ENCODE measurements around the gene COMP. TPM values are rescaled to one million over a fixed set of nuclear protein-coding genes. Genes with fewer than 3 reads are reported as not detected.

Gene COMP
- total RNA-seq, 1 experiment from 2014 or later, result not detected

- Histone ChIP-seq H3K4me2 (no peak overlapping the region), H3K9me2 (ENCODE audit: insufficient read depth) (no peaks in the 10 kb centered on the region), H3K27ac (no peak overlapping the region), H3K27me3 (ENCODE audit: insufficient read depth, low read depth) (no peaks in the 10 kb centered on the region), H4K20me1 (ENCODE audit: insufficient read depth) (no peaks in the 10 kb centered on the region; the same call in 1 of the 2 replicates), H3K36me3 (ENCODE audit: low read depth) (no peaks in the 10 kb centered on the region), H3K79me2 (ENCODE audit: low read depth) (no peaks in the 10 kb centered on the region), H3K9me3 (ENCODE audit: insufficient read depth, low read depth) (no peaks in the 10 kb centered on the region), H3K4me1 (replicated peaks; ENCODE audit: insufficient read depth) (no peaks in the 10 kb centered on the region), H3F3A (ENCODE audit: insufficient read depth, low read depth) (peaks cover 19% of the 10 kb centered on the region), H3K4me3 (no peak overlapping the region), H2AFZ (no peak overlapping the region)
- intact Hi-C loops (cut with micrococcal nuclease; ENCODE audit: unreplicated experiment), result no loop called here
- no peak for DNase-seq
- ChIA-PET POLR2A (ENCODE audit: unreplicated experiment) (interaction anchor here (0.5 kb wide), 1 partner anchor 1208 kb away, joined by 3 read pairs; no protein-coding TSS in a partner anchor), CTCF (no interaction called here)
- no TSS peak for BruUV-seq (replicated peaks)
- TF ChIP-seq EZH2 (IDR thresholded peaks at IDR 0.05; ENCODE audit: low read depth) (no peak), CTCF (conservative IDR thresholded peaks at IDR 0.05) (no peak)
These were observed 6.9 kb downstream of the COMP start for GRCh38 chr19:18783958-18784785.

- H3K4me3 ChIP-seq, result no peak overlapping the region
- no peak overlapping the region for H3K4me2 ChIP-seq
- TF ChIP-seq CTCF (conservative IDR thresholded peaks at IDR 0.05), result no peak
- no peak for TF ChIP-seq EZH2 (IDR thresholded peaks at IDR 0.05; ENCODE audit: low read depth)
- no peaks in the 10 kb centered on the region for H3K4me1 ChIP-seq (replicated peaks; ENCODE audit: insufficient read depth)
- no peaks in the 10 kb centered on the region for H3K36me3 ChIP-seq (ENCODE audit: low read depth)
- no peaks in the 10 kb centered on the region for H3K9me3 ChIP-seq (ENCODE audit: insufficient read depth, low read depth)
- no TSS peak for BruUV-seq (replicated peaks)
- no peak overlapping the region for H2AFZ ChIP-seq
- POLR2A ChIA-PET (ENCODE audit: unreplicated experiment), result no interaction called here
- no peak overlapping the region for H3K27ac ChIP-seq
- no peaks in the 10 kb centered on the region for H3K9me2 ChIP-seq (ENCODE audit: insufficient read depth)
- H4K20me1 ChIP-seq (ENCODE audit: insufficient read depth), result no peaks in the 10 kb centered on the region; the same call in 1 of the 2 replicates
- DNase-seq, result no peak
- H3K27me3 ChIP-seq (ENCODE audit: insufficient read depth, low read depth), result no peaks in the 10 kb centered on the region
- H3F3A ChIP-seq (ENCODE audit: insufficient read depth, low read depth), result peaks cover 19% of the 10 kb centered on the region
- no peaks in the 10 kb centered on the region for H3K79me2 ChIP-seq (ENCODE audit: low read depth)
- intact Hi-C loops (cut with micrococcal nuclease; ENCODE audit: unreplicated experiment), result no loop called here
- CTCF ChIA-PET, result no interaction called here
These were observed 8.4 kb downstream of the COMP start for GRCh38 chr19:18782559-18783225.

- Histone ChIP-seq H4K20me1 (ENCODE audit: insufficient read depth) (no peaks in the 10 kb centered on the region; the same call in 1 of the 2 replicates), H3K27me3 (ENCODE audit: insufficient read depth, low read depth) (no peaks in the 10 kb centered on the region), H3K9me2 (ENCODE audit: insufficient read depth) (no peaks in the 10 kb centered on the region), H3K4me3 (no peak overlapping the region), H3F3A (ENCODE audit: insufficient read depth, low read depth) (peaks cover 18% of the 10 kb centered on the region), H3K27ac (no peak overlapping the region), H3K79me2 (ENCODE audit: low read depth) (no peaks in the 10 kb centered on the region), H3K4me1 (replicated peaks; ENCODE audit: insufficient read depth) (no peaks in the 10 kb centered on the region), H3K36me3 (ENCODE audit: low read depth) (no peaks in the 10 kb centered on the region), H3K9me3 (ENCODE audit: insufficient read depth, low read depth) (no peaks in the 10 kb centered on the region), H3K4me2 (no peak overlapping the region), H2AFZ (no peak overlapping the region)
- DNase-seq, result no peak
- ChIA-PET POLR2A (ENCODE audit: unreplicated experiment) (no interaction called here), CTCF (interaction anchor here (0.6 kb wide), 1 partner anchor 21 kb away, joined by 14 read pairs; no protein-coding TSS in a partner anchor)
- TF ChIP-seq CTCF (conservative IDR thresholded peaks at IDR 0.05), result no peak
- no peak for TF ChIP-seq EZH2 (IDR thresholded peaks at IDR 0.05; ENCODE audit: low read depth)
- intact Hi-C loops (cut with micrococcal nuclease; ENCODE audit: unreplicated experiment), result no loop called here
- no TSS peak for BruUV-seq (replicated peaks)
These were observed 9.1 kb downstream of the COMP start for GRCh38 chr19:18781885-18782527.
